Measurements from ENCODE around the gene PSMD5.

The PSMD5 gene

DNA sequence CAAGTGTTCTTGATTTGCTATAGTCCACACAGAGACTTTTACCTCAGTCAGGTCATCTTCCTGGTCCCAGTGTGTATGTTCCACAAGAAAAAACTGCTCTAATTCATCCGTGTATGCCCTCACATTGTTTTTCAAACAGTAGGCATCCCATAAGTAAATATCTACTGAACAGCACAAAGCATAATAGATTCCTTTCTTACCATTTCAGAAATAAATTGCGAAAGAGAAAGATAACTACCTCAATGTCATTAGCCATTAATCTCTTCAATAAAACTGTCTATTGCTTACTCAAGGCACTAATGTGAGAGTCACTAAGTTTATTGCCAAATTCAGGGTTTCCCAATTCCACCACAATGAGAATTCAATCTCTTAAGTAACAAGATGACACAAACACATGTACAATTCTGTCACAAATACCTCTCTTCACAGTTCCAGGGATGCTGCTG, 59.1 kb downstream of the PSMD5 start:
- Histone ChIP-seq H3K27ac (ENCODE audit: insufficient read depth, low read length, poor library complexity, severe bottlenecking) (no peak overlapping the region), H3K36me3 (ENCODE audit: control insufficient read depth, insufficient read depth, low read length) (peaks cover 10% of the 10 kb centered on the region), H3K4me1 (ENCODE audit: control insufficient read depth, insufficient read depth, low read length, poor library complexity, severe bottlenecking) (no peaks in the 10 kb centered on the region), H3K27me3 (replicated peaks; ENCODE audit: control insufficient read depth, insufficient read depth, low read length, poor library complexity, severe bottlenecking) (no peaks in the 10 kb centered on the region), H3K9me3 (ENCODE audit: control insufficient read depth, low read length) (no peaks in the 10 kb centered on the region), H3K4me3 (ENCODE audit: insufficient read depth, low read depth, low read length, poor library complexity, severe bottlenecking) (no peak overlapping the region)
- DNase-seq = no peak

DNA sequence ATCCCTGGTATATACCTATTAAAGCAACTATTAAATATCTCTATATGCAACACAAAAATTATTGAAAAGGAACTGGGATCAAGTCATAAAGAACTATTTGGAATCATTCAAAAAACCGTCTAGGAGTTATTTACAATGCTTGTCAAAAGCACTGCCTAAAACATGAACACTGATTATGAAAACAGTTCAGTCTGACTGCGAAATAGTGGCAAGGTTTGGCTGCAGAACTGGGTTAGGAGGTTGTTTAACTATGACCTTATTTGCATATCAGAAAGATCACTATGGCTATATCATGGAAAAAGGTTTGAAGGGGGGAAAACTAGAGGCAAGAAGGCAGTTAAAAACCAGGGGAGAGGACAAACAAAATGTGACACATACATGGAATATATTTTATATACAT, 61.5 kb downstream of the PSMD5 start:
- H3K4me1 ChIP-seq (ENCODE audit: control insufficient read depth, insufficient read depth, low read length, poor library complexity, severe bottlenecking) = no peaks in the 10 kb centered on the region
- H3K36me3 ChIP-seq (ENCODE audit: control insufficient read depth, insufficient read depth, low read length) = peaks cover 17% of the 10 kb centered on the region
- no peak overlapping the region for H3K4me3 ChIP-seq (ENCODE audit: insufficient read depth, low read depth, low read length, poor library complexity, severe bottlenecking)
- DNase-seq = no peak
- no peak overlapping the region for H3K27ac ChIP-seq (ENCODE audit: insufficient read depth, low read length, poor library complexity, severe bottlenecking)
- no peaks in the 10 kb centered on the region for H3K9me3 ChIP-seq (ENCODE audit: control insufficient read depth, low read length)
- no peaks in the 10 kb centered on the region for H3K27me3 ChIP-seq (replicated peaks; ENCODE audit: control insufficient read depth, insufficient read depth, low read length, poor library complexity, severe bottlenecking)

DNA sequence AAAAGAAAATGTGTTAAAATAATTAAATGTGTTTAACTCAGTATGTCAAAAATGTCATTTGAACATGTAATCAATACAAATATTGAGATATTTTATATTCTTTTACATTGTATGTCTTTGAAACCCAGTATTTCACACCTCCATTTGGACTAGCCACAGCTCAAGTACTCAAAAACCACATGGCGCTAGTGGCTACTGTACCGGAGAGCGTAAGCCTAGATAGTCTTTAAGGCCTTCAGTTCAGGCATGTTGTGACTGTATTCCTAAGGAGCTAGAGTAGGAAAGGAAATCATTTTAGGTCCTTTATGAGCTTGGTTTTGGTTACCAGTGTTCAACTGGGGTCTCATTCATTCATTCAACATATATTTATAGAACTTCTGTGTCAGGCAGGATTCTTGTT, 62.4 kb downstream of the PSMD5 start:
- peaks cover 18% of the 10 kb centered on the region for H3K36me3 ChIP-seq (ENCODE audit: control insufficient read depth, insufficient read depth, low read length)
- H3K27ac ChIP-seq (ENCODE audit: insufficient read depth, low read length, poor library complexity, severe bottlenecking) = no peak overlapping the region
- H3K4me1 ChIP-seq (ENCODE audit: control insufficient read depth, insufficient read depth, low read length, poor library complexity, severe bottlenecking) = no peaks in the 10 kb centered on the region
- no peak overlapping the region for H3K4me3 ChIP-seq (ENCODE audit: insufficient read depth, low read depth, low read length, poor library complexity, severe bottlenecking)
- no peaks in the 10 kb centered on the region for H3K27me3 ChIP-seq (replicated peaks; ENCODE audit: control insufficient read depth, insufficient read depth, low read length, poor library complexity, severe bottlenecking)
- DNase-seq = no peak
- H3K9me3 ChIP-seq (ENCODE audit: control insufficient read depth, low read length) = no peaks in the 10 kb centered on the region

DNA sequence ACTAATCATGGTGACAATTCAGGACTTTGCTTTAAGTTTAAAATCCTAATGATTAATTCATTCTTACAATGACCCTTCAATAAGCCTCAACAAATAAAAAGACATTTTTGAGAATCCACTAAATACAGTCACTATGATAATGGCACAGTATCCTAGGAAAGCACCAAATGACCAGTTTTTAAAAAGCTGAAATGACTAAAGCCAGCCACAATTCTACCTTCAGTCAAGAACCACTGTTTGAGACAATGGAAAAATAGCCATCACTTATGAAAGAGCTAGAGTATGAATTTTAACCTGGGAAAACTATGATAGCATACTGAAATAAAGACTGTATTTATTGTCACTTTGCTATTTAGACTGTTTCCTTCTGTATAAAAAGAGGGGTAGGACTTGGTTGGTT, 63.5 kb downstream of the PSMD5 start:
- H3K4me1 ChIP-seq (ENCODE audit: control insufficient read depth, insufficient read depth, low read length, poor library complexity, severe bottlenecking) = no peaks in the 10 kb centered on the region

DNA sequence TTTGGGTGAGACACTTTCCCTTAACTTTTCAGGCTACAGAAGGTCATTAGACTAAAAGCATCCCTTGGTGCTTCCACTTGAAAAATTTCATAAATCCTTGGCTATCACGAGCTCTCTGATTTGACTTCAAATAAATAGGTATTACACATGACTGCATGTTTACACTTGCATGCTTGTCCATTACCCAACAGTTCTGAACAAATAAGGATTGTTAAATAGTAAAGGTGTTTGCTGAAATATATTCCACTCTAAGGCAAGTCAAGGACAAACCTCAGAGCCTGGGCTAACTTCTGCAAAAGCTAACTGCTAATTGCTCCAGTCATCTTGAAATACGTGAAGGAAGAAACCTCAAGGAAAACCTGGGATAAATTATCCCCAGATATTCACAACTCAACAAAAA, 64.0 kb downstream of the PSMD5 start:
- Histone ChIP-seq H3K4me1 (ENCODE audit: control insufficient read depth, insufficient read depth, low read length, poor library complexity, severe bottlenecking) (no peaks in the 10 kb centered on the region), H3K27ac (ENCODE audit: insufficient read depth, low read length, poor library complexity, severe bottlenecking) (no peak overlapping the region), H3K36me3 (ENCODE audit: control insufficient read depth, insufficient read depth, low read length) (peaks cover 21% of the 10 kb centered on the region), H3K27me3 (replicated peaks; ENCODE audit: control insufficient read depth, insufficient read depth, low read length, poor library complexity, severe bottlenecking) (no peaks in the 10 kb centered on the region), H3K9me3 (ENCODE audit: control insufficient read depth, low read length) (no peaks in the 10 kb centered on the region), H3K4me3 (ENCODE audit: insufficient read depth, low read depth, low read length, poor library complexity, severe bottlenecking) (no peak overlapping the region)
- no peak for DNase-seq

More for the DNA sequence above, 63.5 kb downstream of the PSMD5 start:
- no peaks in the 10 kb centered on the region for H3K27me3 ChIP-seq (replicated peaks; ENCODE audit: control insufficient read depth, insufficient read depth, low read length, poor library complexity, severe bottlenecking)
- no peak overlapping the region for H3K4me3 ChIP-seq (ENCODE audit: insufficient read depth, low read depth, low read length, poor library complexity, severe bottlenecking)
- DNase-seq = no peak
- no peaks in the 10 kb centered on the region for H3K9me3 ChIP-seq (ENCODE audit: control insufficient read depth, low read length)
- peaks cover 22% of the 10 kb centered on the region for H3K36me3 ChIP-seq (ENCODE audit: control insufficient read depth, insufficient read depth, low read length)
- no peak overlapping the region for H3K27ac ChIP-seq (ENCODE audit: insufficient read depth, low read length, poor library complexity, severe bottlenecking)

DNA sequence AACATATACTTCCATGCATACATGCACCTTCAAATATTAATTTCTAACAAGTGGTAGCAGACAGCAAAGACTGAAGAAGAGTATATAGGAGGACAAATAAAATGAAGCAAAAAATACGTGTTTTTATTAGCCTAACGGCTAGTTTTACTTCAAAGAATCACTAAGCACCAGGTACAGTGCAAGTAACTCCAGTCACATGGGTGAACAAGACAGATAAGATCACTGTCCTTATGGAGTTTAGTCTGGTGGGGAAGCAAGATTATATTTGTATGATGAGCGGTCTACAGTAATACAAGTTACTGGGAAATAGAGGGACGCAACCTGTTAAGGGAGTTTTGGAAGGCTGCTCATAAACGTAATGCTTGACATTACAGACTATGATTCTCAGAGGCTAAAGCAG, 65.5 kb downstream of the PSMD5 start:
- DNase-seq = no peak
- Histone ChIP-seq H3K36me3 (ENCODE audit: control insufficient read depth, insufficient read depth, low read length) (peaks cover 19% of the 10 kb centered on the region), H3K27ac (ENCODE audit: insufficient read depth, low read length, poor library complexity, severe bottlenecking) (no peak overlapping the region)

GRCh38 chr9:120776788-120777187, 65.9 kb downstream of the PSMD5 start:
- peaks cover 19% of the 10 kb centered on the region for H3K36me3 ChIP-seq (ENCODE audit: control insufficient read depth, insufficient read depth, low read length)
- no peaks in the 10 kb centered on the region for H3K4me1 ChIP-seq (ENCODE audit: control insufficient read depth, insufficient read depth, low read length, poor library complexity, severe bottlenecking)
- DNase-seq = no peak

More for the DNA sequence above, 65.5 kb downstream of the PSMD5 start:
- Histone ChIP-seq H3K9me3 (ENCODE audit: control insufficient read depth, low read length) (no peaks in the 10 kb centered on the region), H3K4me3 (ENCODE audit: insufficient read depth, low read depth, low read length, poor library complexity, severe bottlenecking) (no peak overlapping the region), H3K4me1 (ENCODE audit: control insufficient read depth, insufficient read depth, low read length, poor library complexity, severe bottlenecking) (no peaks in the 10 kb centered on the region), H3K27me3 (replicated peaks; ENCODE audit: control insufficient read depth, insufficient read depth, low read length, poor library complexity, severe bottlenecking) (no peaks in the 10 kb centered on the region)

DNA sequence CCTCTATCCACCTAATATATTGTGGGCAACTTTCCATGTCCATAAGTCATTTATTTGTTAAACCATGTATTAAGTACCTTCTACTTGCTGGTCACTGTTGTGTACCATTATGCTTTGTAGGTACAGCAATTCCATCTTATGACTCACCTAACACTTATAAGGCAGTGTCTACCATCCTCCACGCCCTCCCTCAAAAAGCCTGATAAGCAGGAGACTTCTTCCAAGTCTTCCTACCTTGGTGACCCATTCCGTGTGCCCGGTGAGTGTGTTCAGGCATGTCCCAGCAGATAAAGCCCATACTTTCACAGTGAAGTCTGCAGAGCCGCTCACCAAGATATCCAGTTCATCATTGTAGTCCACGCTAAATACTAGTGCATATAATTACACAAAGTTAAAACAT, 66.9 kb downstream of the PSMD5 start:
- no peak for DNase-seq
- Histone ChIP-seq H3K4me3 (ENCODE audit: insufficient read depth, low read depth, low read length, poor library complexity, severe bottlenecking) (no peak overlapping the region), H3K9me3 (ENCODE audit: control insufficient read depth, low read length) (no peaks in the 10 kb centered on the region), H3K27ac (ENCODE audit: insufficient read depth, low read length, poor library complexity, severe bottlenecking) (no peak overlapping the region), H3K36me3 (ENCODE audit: control insufficient read depth, insufficient read depth, low read length) (peaks cover 28% of the 10 kb centered on the region), H3K27me3 (replicated peaks; ENCODE audit: control insufficient read depth, insufficient read depth, low read length, poor library complexity, severe bottlenecking) (no peaks in the 10 kb centered on the region), H3K4me1 (ENCODE audit: control insufficient read depth, insufficient read depth, low read length, poor library complexity, severe bottlenecking) (no peaks in the 10 kb centered on the region)

More at GRCh38 chr9:120776788-120777187, 65.9 kb downstream of the PSMD5 start:
- Histone ChIP-seq H3K27me3 (replicated peaks; ENCODE audit: control insufficient read depth, insufficient read depth, low read length, poor library complexity, severe bottlenecking) (no peaks in the 10 kb centered on the region), H3K27ac (ENCODE audit: insufficient read depth, low read length, poor library complexity, severe bottlenecking) (no peak overlapping the region), H3K4me3 (ENCODE audit: insufficient read depth, low read depth, low read length, poor library complexity, severe bottlenecking) (no peak overlapping the region), H3K9me3 (ENCODE audit: control insufficient read depth, low read length) (no peaks in the 10 kb centered on the region)

- no peak for DNase-seq
- Histone ChIP-seq H3K27me3 (replicated peaks; ENCODE audit: control insufficient read depth, insufficient read depth, low read length, poor library complexity, severe bottlenecking) (no peaks in the 10 kb centered on the region), H3K4me1 (ENCODE audit: control insufficient read depth, insufficient read depth, low read length, poor library complexity, severe bottlenecking) (no peaks in the 10 kb centered on the region), H3K9me3 (ENCODE audit: control insufficient read depth, low read length) (no peaks in the 10 kb centered on the region), H3K36me3 (ENCODE audit: control insufficient read depth, insufficient read depth, low read length) (peaks cover 32% of the 10 kb centered on the region), H3K4me3 (ENCODE audit: insufficient read depth, low read depth, low read length, poor library complexity, severe bottlenecking) (no peak overlapping the region), H3K27ac (ENCODE audit: insufficient read depth, low read length, poor library complexity, severe bottlenecking) (no peak overlapping the region)
These were observed 68.0 kb downstream of the PSMD5 start for GRCh38 chr9:120774719-120775118.

- Histone ChIP-seq H3K27me3 (replicated peaks; ENCODE audit: control insufficient read depth, insufficient read depth, low read length, poor library complexity, severe bottlenecking) (no peaks in the 10 kb centered on the region), H3K4me1 (ENCODE audit: control insufficient read depth, insufficient read depth, low read length, poor library complexity, severe bottlenecking) (no peaks in the 10 kb centered on the region), H3K27ac (ENCODE audit: insufficient read depth, low read length, poor library complexity, severe bottlenecking) (no peak overlapping the region), H3K4me3 (ENCODE audit: insufficient read depth, low read depth, low read length, poor library complexity, severe bottlenecking) (no peak overlapping the region), H3K36me3 (ENCODE audit: control insufficient read depth, insufficient read depth, low read length) (peaks cover 36% of the 10 kb centered on the region), H3K9me3 (ENCODE audit: control insufficient read depth, low read length) (no peaks in the 10 kb centered on the region)
- DNase-seq = no peak
These were observed 69.5 kb downstream of the PSMD5 start for GRCh38 chr9:120773256-120773655.

- no peak overlapping the region for H3K27ac ChIP-seq (ENCODE audit: insufficient read depth, low read length, poor library complexity, severe bottlenecking)
- H3K36me3 ChIP-seq (ENCODE audit: control insufficient read depth, insufficient read depth, low read length) = peaks cover 45% of the 10 kb centered on the region
- H3K4me1 ChIP-seq (ENCODE audit: control insufficient read depth, insufficient read depth, low read length, poor library complexity, severe bottlenecking) = no peaks in the 10 kb centered on the region
- H3K9me3 ChIP-seq (ENCODE audit: control insufficient read depth, low read length) = no peaks in the 10 kb centered on the region
- no peaks in the 10 kb centered on the region for H3K27me3 ChIP-seq (replicated peaks; ENCODE audit: control insufficient read depth, insufficient read depth, low read length, poor library complexity, severe bottlenecking)
- DNase-seq = no peak
- no peak overlapping the region for H3K4me3 ChIP-seq (ENCODE audit: insufficient read depth, low read depth, low read length, poor library complexity, severe bottlenecking)
These were observed 71.8 kb downstream of the PSMD5 start for GRCh38 chr9:120770931-120771330.
